GM21723 (cell line): ENCODE data around the gene GRAMD1B.
A peak's percentile ranks its signal among the peaks of the same experiment; 100 is the strongest.

Experiments
- ATAC-seq: cut with Tn5 transposase; IDR thresholded peaks from one replicate; pipeline ENCODE4 v1.9.1; 2021; ENCODE audit warnings: mild to moderate bottlenecking, moderate library complexity; ENCODE audit not compliant: unreplicated experiment

The GRAMD1B gene

DNA sequence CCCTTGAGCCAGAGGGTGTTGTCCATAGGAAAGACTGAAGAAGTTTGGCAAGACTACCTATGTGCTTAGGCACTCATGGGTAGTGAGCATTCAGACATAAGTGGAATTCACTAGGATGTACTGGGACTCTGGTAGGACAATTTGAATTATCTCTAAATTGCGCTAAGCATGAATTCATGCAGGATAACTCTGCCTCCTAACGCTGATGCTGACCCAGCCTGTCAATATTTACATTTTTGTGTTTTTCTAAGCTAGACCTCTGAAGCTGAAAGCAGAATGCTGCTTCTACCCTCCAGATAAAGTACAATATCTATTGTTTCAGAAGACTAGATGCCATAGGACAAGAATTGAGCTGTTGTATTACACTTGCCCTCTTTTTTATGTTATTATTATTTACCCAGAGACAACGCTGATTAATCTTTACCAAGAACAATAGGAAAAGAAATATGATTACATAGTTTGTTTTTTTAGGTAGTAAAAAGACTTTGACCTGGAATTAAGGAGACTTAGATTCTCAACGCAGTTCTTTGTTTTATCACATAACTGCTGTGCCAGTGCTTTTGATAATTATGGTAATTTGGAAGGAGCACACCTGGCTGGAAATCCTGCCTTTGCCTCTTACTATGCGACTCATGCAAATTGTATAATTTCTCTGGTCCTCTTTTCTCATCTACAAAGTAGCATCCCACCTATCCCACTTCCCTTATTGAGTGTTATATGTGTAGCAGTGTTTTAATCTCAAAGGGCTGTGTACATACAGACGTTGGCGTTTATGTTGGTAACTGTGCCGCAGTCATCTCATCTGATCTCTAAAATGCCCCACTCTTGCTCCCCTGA, 21.2 kb upstream of the GRAMD1B start:
- no peak for ATAC-seq

DNA sequence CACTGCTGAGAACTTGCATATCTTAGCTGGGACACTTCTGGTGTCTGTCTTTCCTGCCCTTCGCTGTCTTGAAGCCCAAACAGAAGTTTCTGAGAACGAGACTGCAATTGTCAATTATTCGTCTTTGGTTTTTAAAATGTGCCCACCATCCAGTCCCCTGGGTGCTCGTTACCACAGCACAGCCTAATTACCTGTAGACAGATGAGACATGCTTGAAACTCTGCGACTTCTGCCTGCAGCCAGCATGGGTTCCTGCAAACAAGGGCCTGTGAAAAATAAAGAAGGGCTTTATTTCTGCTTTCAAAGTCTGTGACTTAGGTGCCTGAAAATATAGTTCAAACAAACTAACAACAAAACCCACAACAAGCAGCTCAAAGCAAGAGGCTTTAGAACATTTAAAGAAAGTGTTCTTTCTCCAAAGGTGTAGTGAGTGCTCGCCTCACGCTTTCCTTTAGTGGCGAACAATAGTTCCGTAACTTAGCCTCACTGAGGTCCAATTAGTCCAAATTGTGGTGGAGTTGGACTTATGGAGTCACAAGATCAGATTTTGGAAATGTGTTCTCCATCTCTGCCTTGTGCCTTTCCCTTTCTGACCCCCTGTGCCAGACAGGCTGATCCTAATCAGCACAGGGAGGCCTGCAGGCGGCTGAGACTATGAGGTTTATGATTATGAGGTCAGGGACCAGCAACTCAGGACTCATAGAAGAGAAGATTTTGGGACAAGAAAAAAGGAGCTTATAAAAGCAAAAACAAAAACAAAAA, 20.4 kb upstream of the GRAMD1B start:
- no peak for ATAC-seq

DNA sequence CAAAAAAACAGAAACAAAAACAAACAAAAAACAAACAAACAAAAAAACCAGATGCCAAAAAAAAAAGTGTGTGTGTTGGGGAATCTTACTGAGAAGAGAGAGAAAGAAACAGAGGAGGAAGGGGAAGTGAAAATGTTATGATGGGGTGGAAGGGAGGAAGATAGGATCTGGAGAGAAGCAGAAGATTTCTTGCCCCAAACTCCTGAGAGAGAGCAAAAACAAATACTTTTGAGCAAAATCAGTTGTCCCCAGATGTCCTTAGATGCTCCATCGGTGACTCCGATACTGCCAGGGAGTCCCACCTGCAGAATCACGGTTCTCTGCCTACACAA, 19.9 kb upstream of the GRAMD1B start:
- ATAC-seq = no peak

DNA sequence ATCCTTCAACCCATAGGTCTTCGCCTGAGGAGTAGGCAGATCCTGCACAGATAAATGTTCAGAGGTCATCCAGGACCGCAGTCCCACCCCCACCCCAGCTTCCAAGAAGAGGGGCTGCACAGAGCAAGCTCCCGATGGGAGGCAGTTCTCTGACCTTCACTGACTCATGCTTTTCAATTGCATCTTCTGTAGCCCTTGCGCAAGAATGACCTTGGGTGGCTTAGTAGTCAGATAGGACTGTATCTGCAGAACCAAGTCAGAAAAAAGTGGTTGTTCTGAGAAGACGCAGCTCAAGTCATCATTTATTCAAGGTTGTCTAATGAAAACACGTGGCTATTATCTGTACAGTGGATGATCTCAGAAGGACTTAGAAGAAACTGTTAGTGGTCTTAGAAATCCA, 16.4 kb upstream of the GRAMD1B start:
- no peak for ATAC-seq

GRCh38 chr11:123416566-123416965, 13.5 kb upstream of the GRAMD1B start:
- ATAC-seq = no peak

DNA sequence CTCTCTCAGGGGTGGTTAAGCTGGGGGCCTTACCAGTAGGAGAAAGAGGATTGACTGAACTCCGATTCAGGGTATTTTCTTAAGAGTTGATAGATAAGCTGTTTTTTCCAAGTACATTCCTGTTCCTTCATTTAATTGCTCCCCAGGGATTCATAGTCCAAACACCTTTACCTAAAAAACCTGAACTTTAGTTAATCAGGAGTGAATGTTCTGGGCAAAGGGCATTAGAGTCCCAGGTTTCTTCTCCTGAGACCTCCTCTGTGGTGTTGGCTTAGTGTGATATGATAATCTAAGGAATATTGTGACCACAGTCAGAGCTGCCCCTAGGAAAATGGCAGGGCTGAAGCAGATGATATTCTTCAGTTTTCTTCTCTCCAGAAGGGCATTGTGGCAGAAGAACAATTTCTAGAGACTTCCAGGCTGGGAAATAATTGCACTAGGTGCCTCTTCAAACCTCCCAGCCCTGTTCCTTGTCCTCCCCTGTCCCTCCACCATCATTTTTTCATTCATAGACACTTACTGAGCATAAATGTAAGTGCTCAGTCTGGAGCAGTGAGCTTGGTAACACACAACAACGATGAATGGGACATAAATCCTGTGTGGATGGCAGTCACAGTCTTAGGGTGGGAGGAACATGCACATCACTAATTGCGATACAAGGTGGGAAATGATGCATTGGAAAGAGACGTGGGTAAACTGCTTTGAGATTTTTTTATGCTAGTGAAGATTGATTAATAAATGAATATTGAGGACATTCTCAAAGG, 11.5 kb upstream of the GRAMD1B start:
- ATAC-seq = no peak

- ATAC-seq = no peak
Observed at GRCh38 chr11:123419731-123420452, 10.2 kb upstream of the GRAMD1B start.

- no peak for ATAC-seq
Observed at GRCh38 chr11:123421589-123421988, 8.5 kb upstream of the GRAMD1B start.

DNA sequence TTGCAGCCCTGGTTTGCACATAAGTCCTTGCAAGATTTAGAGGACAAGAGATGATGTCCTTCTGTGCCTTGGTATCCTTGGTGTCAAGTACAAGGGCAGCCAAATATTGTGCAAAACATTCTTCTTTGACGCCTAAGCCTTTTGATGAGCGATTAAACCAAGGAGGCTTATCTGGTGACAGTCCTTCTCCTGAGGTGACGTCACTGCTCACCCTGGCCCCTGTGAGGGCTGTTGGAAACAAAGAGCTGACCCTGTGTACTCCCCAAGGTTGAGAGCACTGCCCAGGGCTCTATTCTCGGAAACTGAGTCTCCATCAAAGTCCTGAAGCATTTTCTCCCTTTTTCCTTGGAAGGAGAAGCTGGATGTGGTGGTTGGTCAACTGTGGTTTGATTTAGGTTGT, 4.7 kb upstream of the GRAMD1B start:
- ATAC-seq = no peak

DNA sequence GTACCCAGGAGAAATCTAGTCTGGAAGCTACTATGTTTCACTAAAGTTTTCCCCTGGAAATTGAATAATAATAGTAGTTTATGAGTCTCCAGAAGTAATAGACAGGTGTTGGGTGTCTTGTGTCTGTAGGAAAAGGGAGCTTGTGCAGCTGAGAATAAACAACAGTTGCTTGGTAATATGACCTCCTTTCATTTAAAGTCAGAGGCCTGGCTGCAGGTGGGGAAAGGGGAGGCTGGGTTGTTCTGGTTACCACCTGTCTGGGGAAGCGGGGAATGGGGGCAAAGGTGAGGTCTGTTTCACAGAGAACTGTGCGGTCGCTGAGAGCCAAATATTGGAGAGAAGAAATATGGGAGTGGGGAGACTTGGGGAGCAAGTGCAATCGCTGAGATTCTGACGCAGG, 3.3 kb upstream of the GRAMD1B start:
- ATAC-seq = no peak

DNA sequence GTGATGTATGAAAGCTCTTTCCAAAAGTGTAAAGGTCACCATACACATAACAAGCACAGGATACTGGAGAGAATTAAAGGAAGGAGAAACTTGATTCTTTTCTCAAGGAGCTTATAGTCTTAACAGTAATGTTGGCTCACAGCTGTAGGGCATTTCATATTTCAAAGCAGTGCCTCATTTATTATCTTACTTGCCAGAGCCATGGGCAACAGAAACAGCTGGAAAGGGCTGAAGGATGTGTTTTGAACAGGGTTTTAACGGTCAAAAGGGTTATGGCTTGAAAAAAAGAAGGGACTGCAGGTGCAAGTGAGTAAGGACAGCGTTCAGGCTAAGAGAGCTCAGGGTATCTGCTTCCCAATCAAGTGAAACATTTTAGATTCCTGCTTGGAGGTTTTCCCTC, 2.7 kb upstream of the GRAMD1B start:
- no peak for ATAC-seq

DNA sequence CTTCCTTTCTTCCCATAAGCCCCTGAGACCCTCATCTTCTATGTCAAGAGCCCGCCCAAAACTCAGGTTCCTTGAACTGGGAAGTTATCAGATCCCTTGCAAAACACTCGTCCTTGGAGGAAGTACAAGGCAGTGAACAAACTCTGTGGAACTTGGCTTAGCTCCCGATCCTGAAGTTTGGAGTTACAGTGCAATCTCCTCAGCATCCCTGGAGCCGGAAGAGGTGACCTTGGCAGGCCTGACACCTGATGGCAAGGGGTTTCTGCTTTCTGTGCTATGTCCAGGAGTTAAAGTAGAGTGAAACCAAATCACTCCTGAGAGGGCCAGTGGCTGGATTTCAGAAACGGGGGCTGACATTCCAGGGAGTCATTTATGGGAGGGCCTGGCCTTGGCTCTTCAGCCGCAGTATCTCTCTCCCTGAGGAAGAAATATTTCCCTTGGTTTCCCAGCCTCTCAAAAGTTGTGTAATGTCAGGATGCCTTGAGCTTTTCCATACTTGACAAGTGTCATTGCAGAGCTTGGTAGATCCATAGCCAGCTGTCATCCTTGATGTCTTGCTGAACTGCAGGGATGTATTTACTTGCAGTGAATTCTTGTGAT, 1.9 kb upstream of the GRAMD1B start:
- no peak for ATAC-seq

DNA sequence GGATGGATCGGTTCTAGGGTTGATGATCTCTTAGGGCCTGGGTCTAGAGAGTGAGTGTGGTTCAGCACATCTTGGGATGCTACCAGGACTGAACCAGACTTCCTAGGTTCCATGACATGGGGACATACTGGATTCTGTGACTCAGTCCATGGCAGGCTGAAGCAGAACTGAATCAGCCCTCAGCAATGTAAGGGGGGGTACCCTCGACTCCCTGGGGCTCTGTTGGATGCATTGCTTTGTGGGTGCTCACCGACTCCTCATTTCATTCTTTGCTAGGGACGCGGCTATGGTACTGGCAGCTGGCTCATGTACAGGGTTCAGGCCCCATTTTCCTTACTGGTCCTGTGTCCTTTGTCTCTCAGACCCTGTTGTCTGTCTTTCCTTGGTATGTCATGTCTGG, 733 bp upstream of the GRAMD1B start:
- ATAC-seq = no peak

DNA sequence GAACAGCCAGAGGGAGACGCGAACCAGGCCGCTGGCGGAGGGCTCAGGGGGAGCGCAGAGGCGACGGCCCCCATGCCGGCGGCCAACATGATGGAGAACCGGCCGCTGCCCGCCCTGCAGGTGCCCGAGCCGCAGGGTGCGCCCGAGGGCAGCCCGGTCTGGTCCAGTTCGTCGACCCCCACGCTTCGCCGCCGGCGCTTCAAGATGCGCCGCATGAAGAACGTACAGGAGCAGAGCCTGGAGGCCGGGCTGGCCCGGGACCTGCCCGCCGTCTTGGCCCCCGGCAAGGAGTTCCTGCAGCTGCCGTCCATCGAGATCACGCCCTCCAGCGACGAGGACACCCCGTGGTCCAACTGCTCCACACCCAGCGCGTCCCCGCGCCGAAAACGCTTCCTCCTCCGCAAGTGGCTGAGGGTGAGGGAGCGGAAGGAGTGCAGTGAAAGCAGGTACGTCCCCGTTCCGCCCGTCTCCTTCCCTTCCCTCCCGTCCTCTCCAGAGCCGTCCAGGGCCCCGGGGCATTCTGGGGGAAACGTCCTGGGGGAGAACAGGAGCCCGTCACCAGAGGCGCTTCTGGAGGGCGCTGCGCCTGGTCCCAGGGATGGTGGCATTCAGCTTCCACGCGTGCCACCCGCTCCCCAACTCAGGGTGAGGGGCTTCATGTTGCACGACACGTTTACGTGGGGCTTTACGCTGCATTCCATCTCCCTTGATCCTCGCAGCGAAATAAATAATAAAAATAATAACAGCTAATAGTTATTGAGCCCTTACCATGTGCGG, 840 bp downstream of the GRAMD1B start:
- ATAC-seq = peak; percentile 41

DNA sequence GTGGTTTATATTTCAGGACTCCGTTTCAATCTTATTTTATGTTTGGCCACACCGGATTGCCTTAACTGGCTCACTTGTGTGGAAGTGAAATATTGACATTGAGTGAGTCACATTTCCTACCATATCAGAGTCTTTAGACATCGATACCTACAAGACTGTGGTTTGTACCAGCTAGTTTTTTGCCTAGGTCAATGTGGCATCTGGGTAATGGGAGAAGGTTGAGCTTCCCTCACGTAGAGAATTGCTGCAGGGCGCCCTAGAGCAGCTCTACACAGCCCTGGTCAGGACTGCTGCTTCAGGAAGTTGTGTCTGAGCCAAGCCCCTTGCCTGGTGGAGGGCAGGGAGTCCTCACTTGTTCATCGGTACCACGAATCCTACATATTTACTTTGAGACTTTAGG, 1.6 kb downstream of the GRAMD1B start:
- no peak for ATAC-seq

DNA sequence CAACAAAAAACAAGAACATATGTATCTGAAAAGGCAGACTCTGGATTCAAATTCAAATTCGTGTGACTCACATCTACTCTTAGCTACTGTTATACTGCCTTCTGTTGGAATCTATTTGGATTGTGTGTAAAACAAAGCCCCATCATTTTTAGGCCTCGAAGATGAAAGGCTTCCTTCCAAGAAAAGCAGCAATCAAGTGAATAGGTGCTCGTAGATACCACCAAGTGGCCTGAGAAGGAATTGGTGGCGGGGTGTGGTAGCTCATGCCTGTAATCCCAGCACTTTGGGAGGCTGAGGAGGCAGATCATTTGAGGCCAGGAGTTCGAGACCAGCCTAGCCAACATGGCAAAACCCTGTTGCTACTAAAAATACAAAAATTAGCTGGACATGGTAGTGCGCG, 4.2 kb downstream of the GRAMD1B start:
- ATAC-seq = no peak

DNA sequence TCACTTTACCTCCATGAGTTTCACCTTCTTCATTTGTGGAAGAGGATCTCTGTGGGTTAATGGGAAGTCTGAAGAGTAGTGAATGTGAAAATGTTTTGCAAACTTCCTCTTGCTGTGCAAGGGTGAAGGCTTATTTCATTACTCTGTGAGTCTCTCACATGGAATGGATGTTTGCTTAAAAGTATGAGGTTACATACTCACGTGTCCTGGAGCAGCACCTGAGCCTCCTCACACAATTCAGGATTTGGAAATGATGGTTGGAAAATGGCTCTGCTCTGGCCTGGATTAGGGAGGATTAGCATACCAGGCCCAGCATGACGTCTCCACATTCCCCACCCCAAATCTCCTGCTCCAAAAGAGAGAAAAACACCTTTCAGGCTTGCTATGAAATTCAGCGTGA, 4.8 kb downstream of the GRAMD1B start:
- no peak for ATAC-seq

- no peak for ATAC-seq
Observed at GRCh38 chr11:123437236-123437979, 7.3 kb downstream of the GRAMD1B start.

DNA sequence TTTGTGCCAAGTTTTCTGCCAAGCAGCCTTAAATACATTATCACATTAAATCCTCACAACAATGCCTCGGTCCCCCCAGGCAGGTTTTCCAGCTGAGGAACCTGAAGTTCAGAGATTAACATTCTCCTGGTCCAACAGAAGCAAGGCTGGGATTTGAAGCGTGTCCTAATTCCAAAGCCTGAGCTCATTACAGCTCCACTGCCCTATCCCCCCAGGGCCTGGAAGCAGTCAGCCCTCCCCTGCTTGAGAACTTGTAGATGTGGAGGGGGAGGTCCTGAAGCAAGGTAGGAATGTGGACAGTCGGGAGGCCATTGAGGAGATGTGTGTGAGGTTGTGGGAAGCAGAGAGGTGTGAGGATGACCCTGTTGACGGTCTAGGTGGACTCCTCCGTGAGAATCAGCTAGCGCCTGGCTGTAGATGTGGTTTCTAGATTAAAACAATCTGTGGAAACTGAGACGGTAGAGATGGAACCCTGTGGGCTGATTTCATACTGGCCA, 8.1 kb downstream of the GRAMD1B start:
- no peak for ATAC-seq
